GM21786 (cell line): ENCODE measurements around the gene ITPKA.
"Not testable (repeated sequence)": the region's sequence is repeated elsewhere in the genome, so short reads cannot be mapped to it uniquely, and the experiment has no call there.

ENCODE experiments used
- ATAC-seq: cut with Tn5 transposase; IDR thresholded peaks from one replicate; pipeline ENCODE4 v1.9.1; 2021; ENCODE audit not compliant: unreplicated experiment

The ITPKA gene

GRCh38 chr15:41493205-41493901, at the start of gene ITPKA:
TSS of gene ITPKA (plus strand) at chr15:41493874. CDS start at chr15:41493928, 54 bp downstream.
- ATAC-seq: peak; percentile 76

GRCh38 chr15:41445399-41445798, 48.3 kb upstream of the ITPKA start:
- no peak for ATAC-seq

- ATAC-seq: no peak
Measured at GRCh38 chr15:41462084-41462795, 31.4 kb upstream of the ITPKA start.

- ATAC-seq: no peak
Measured at GRCh38 chr15:41464889-41465580, 28.6 kb upstream of the ITPKA start.

- no peak for ATAC-seq
Measured at GRCh38 chr15:41465822-41466421, 27.8 kb upstream of the ITPKA start.

- ATAC-seq: no peak
Measured at GRCh38 chr15:41466711-41467110, 27.0 kb upstream of the ITPKA start.

- ATAC-seq: not testable (repeated sequence)
Measured at GRCh38 chr15:41469644-41470043, 24.0 kb upstream of the ITPKA start.

- no peak for ATAC-seq
Measured at GRCh38 chr15:41473418-41473817, 20.3 kb upstream of the ITPKA start.

- ATAC-seq: no peak
Measured at GRCh38 chr15:41474436-41474835, 19.2 kb upstream of the ITPKA start.

GRCh38 chr15:41474941-41475340, 18.7 kb upstream of the ITPKA start:
- no peak for ATAC-seq

- no peak for ATAC-seq
Measured at GRCh38 chr15:41476416-41477048, 17.1 kb upstream of the ITPKA start.

- ATAC-seq: no peak
Measured at GRCh38 chr15:41480396-41481140, 13.1 kb upstream of the ITPKA start.

- no peak for ATAC-seq
Measured at GRCh38 chr15:41482110-41482877, 11.4 kb upstream of the ITPKA start.

- ATAC-seq: peak; percentile 82
Measured at GRCh38 chr15:41483115-41483514, 10.6 kb upstream of the ITPKA start.

- ATAC-seq: peak; percentile 9
Measured at GRCh38 chr15:41483519-41483918, 10.2 kb upstream of the ITPKA start.

GRCh38 chr15:41484937-41485625, 8.6 kb upstream of the ITPKA start:
- no peak for ATAC-seq

GRCh38 chr15:41486286-41486685, 7.4 kb upstream of the ITPKA start:
- no peak for ATAC-seq

- no peak for ATAC-seq
Measured at GRCh38 chr15:41487381-41487780, 6.3 kb upstream of the ITPKA start.

- no peak for ATAC-seq
Measured at GRCh38 chr15:41487802-41488201, 5.9 kb upstream of the ITPKA start.
